BE2C (cell line): Measurements from ENCODE around the gene OR2AG1.

ENCODE experiments used
- DNase-seq: peaks from one replicate; pipeline ENCODE4 v3.0.0-alpha.2; 2020
- H3K27me3 ChIP-seq: fragments of 250-450 bp; sonication (Bioruptor Pico); 2 replicates; pipeline ENCODE4 v1.5.1; 2020; ENCODE audit warnings: mild to moderate bottlenecking
- H3K36me3 ChIP-seq: fragments of 250-450 bp; sonication (Bioruptor Pico); 2 replicates; pipeline ENCODE4 v1.5.1; 2020; ENCODE audit warnings: mild to moderate bottlenecking
- H3K4me1 ChIP-seq: fragments of 250-450 bp; sonication (Bioruptor Pico); 2 replicates; pipeline ENCODE4 v1.5.1; 2020
- H3K4me3 ChIP-seq: 2 replicates; pipeline ENCODE4 v1.5.1; 2011; ENCODE audit warnings: low read depth, low read length
- H3K9me3 ChIP-seq: fragments of 250-450 bp; sonication (Bioruptor Pico); 2 replicates; pipeline ENCODE4 v1.5.1; 2020
- TF ChIP-seq, protein P1 (sequence below): IDR thresholded peaks from 2 replicates; pipeline ENCODE4 v1.5.1; 2012; ENCODE audit warnings: mild to moderate bottlenecking, low read depth, low read length

The OR2AG1 gene

GRCh38 chr11:6737872-6738466, 44.9 kb upstream of the OR2AG1 start:
- peaks cover 6% of the 10 kb centered on the region for H3K27me3 ChIP-seq
- H3K36me3 ChIP-seq, result no peaks in the 10 kb centered on the region
- no peaks in the 10 kb centered on the region for H3K9me3 ChIP-seq
- H3K4me1 ChIP-seq, result no peaks in the 10 kb centered on the region
- DNase-seq, result peak; percentile 14
- TF ChIP-seq, protein P1, sequence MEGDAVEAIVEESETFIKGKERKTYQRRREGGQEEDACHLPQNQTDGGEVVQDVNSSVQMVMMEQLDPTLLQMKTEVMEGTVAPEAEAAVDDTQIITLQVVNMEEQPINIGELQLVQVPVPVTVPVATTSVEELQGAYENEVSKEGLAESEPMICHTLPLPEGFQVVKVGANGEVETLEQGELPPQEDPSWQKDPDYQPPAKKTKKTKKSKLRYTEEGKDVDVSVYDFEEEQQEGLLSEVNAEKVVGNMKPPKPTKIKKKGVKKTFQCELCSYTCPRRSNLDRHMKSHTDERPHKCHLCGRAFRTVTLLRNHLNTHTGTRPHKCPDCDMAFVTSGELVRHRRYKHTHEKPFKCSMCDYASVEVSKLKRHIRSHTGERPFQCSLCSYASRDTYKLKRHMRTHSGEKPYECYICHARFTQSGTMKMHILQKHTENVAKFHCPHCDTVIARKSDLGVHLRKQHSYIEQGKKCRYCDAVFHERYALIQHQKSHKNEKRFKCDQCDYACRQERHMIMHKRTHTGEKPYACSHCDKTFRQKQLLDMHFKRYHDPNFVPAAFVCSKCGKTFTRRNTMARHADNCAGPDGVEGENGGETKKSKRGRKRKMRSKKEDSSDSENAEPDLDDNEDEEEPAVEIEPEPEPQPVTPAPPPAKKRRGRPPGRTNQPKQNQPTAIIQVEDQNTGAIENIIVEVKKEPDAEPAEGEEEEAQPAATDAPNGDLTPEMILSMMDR, result peak; percentile 58
- no peak overlapping the region for H3K4me3 ChIP-seq

DNA sequence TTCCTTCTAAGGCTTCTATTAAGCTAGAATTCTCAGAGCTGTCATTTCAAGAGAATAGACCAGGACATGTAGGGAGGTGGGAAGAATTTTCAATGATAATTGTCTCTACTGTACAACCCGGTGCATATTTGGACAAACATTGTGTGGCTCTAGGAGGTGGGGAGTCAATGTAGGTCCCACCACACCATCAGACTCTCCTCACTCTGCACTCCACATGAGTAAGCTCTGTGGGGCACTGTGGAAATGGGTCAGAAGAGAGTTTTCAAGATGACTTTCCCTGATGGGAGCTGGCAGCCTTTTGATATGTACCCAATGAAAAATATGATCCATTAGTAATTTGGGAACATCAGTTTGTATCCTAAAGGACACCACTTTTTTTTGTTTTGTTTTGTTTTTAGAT, 44.2 kb upstream of the OR2AG1 start:
- Histone ChIP-seq H3K4me1 (no peaks in the 10 kb centered on the region), H3K36me3 (no peaks in the 10 kb centered on the region), H3K4me3 (no peak overlapping the region), H3K9me3 (no peaks in the 10 kb centered on the region), H3K27me3 (peaks cover 6% of the 10 kb centered on the region)
- no peak for DNase-seq
- TF ChIP-seq, protein P1, result no peak

DNA sequence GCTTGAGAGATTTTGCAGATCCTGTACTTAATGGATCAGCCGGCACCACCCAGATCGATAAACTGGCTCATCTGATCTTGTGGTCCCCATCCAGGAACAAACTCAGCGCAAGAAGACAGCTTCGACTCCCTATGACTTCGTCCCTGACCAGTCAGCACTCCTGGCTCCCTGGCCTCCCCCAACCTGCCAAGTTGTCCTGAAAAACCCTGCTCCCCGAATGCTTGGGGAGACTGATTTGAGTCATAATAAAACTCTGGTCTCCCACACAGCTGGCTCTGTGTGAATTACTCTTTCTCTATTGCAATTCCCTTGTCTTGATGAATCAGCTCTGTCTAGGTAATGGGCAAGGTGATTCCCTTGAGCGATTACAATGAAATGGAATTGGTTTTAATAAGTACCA, 40.6 kb upstream of the OR2AG1 start:
- no peaks in the 10 kb centered on the region for H3K9me3 ChIP-seq
- TF ChIP-seq, protein P1, result no peak
- H3K4me3 ChIP-seq, result no peak overlapping the region
- DNase-seq, result no peak
- H3K36me3 ChIP-seq, result no peaks in the 10 kb centered on the region
- H3K4me1 ChIP-seq, result no peaks in the 10 kb centered on the region
- peaks cover 10% of the 10 kb centered on the region for H3K27me3 ChIP-seq

DNA sequence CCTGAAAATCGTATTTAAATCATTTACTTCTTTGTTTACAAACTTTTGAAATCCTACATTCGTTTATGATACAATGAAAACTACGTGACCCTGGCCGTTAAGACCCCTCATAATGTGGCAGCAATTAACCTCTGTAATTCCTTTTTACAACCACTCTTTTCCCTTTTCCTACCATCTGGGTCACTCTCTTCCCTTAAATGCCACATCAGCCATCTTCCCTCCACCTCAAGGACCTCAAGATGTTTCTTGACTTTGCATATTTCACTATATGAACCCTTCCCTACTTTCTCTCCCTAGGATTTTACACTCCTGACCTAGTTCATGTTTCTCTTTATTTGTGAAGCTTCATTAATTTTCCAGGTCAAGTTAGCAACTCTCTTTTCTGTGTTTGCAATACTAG, 37.8 kb upstream of the OR2AG1 start:
- Histone ChIP-seq H3K36me3 (no peaks in the 10 kb centered on the region), H3K4me1 (no peaks in the 10 kb centered on the region), H3K27me3 (peaks cover 28% of the 10 kb centered on the region), H3K4me3 (no peak overlapping the region), H3K9me3 (no peaks in the 10 kb centered on the region)
- DNase-seq, result no peak
- TF ChIP-seq, protein P1, result no peak

GRCh38 chr11:6745465-6746015, 37.3 kb upstream of the OR2AG1 start:
- Histone ChIP-seq H3K4me3 (no peak overlapping the region), H3K4me1 (no peaks in the 10 kb centered on the region)
- TF ChIP-seq, protein P1, result no peak

GRCh38 chr11:6746086-6746618, 36.7 kb upstream of the OR2AG1 start:
- Histone ChIP-seq H3K36me3 (no peaks in the 10 kb centered on the region), H3K4me3 (no peak overlapping the region), H3K9me3 (no peaks in the 10 kb centered on the region), H3K27me3 (peaks cover 28% of the 10 kb centered on the region), H3K4me1 (no peaks in the 10 kb centered on the region)
- TF ChIP-seq, protein P1, result no peak
- no peak for DNase-seq

More at GRCh38 chr11:6745465-6746015, 37.3 kb upstream of the OR2AG1 start:
- no peaks in the 10 kb centered on the region for H3K9me3 ChIP-seq
- DNase-seq, result no peak
- no peaks in the 10 kb centered on the region for H3K36me3 ChIP-seq
- H3K27me3 ChIP-seq, result peaks cover 28% of the 10 kb centered on the region
